Osteoblast (primary cell): ENCODE results near the gene SCYGR4. TPM values are rescaled to one million over a fixed set of nuclear protein-coding genes. Genes with fewer than 3 reads are reported as not detected.
A peak's percentile ranks its signal among the peaks of the same experiment; 100 is the strongest.

ENCODE experiments used
- DNase-seq: peaks from one replicate; pipeline ENCODE4 v3.0.0; 2011; ENCODE audit warnings: low spot score, mixed read lengths; ENCODE audit not compliant: insufficient read length; ENCODE audit errors: missing footprints
- H2AFZ ChIP-seq: 2 replicates; pipeline ENCODE4 v1.6.0; 2011; ENCODE audit warnings: mild to moderate bottlenecking, low read length
- H3K27ac ChIP-seq: 2 replicates; pipeline ENCODE4 v1.5.1; 2011; ENCODE audit warnings: mild to moderate bottlenecking, low read depth, low read length, moderate library complexity
- H3K27me3 ChIP-seq: 2 replicates; pipeline ENCODE4 v1.6.0; 2012; ENCODE audit warnings: mild to moderate bottlenecking, control low read depth, inconsistent platforms, low read length, moderate library complexity; ENCODE audit not compliant: insufficient read depth
- H3K36me3 ChIP-seq: 2 replicates; pipeline ENCODE4 v1.5.1; 2011; ENCODE audit warnings: mild to moderate bottlenecking, low read length, control low read depth, moderate library complexity; ENCODE audit not compliant: insufficient read depth
- H3K4me1 ChIP-seq: 2 replicates; pipeline ENCODE4 v1.5.1; 2011; ENCODE audit warnings: mild to moderate bottlenecking, low read length, control low read depth, moderate library complexity; ENCODE audit not compliant: insufficient read depth
- H3K4me2 ChIP-seq: 2 replicates; pipeline ENCODE4 v1.6.0; 2011; ENCODE audit warnings: mild to moderate bottlenecking, low read length; ENCODE audit not compliant: insufficient read depth
- H3K4me3 ChIP-seq: fragments of 200-600 bp; sonication (generic); 3 replicates; pipeline ENCODE4 v1.5.1; 2012; ENCODE audit warnings: mild to moderate bottlenecking, low read length, inconsistent platforms; ENCODE audit not compliant: insufficient read depth
- H3K79me2 ChIP-seq: 2 replicates; pipeline ENCODE4 v1.6.0; 2012; ENCODE audit warnings: mild to moderate bottlenecking, low read length, control low read depth, inconsistent platforms; ENCODE audit not compliant: insufficient read depth
- H3K9me3 ChIP-seq: 2 replicates; pipeline ENCODE4 v1.5.1; 2011; ENCODE audit warnings: low read depth, low read length, control low read depth
- H4K20me1 ChIP-seq: 2 replicates; pipeline ENCODE4 v1.6.0; 2012; ENCODE audit warnings: mild to moderate bottlenecking, low read length, control low read depth; ENCODE audit not compliant: insufficient read depth
- CTCF ChIP-seq: IDR thresholded peaks from 2 replicates; pipeline ENCODE4 v1.5.1; 2011; ENCODE audit warnings: mild to moderate bottlenecking, low read depth, low read length, moderate library complexity; ENCODE audit errors: extremely low read depth
- total RNA-seq: library from RNA; depleted of rRNA; stranded (reverse); fragments of >200 nt; gene quantifications from 2 replicates; pipeline ENCODE4 v1.2.3, GENCODE V29; 2012

SCYGR4 gene
- not detected in 2 replicates for total RNA-seq

DNA sequence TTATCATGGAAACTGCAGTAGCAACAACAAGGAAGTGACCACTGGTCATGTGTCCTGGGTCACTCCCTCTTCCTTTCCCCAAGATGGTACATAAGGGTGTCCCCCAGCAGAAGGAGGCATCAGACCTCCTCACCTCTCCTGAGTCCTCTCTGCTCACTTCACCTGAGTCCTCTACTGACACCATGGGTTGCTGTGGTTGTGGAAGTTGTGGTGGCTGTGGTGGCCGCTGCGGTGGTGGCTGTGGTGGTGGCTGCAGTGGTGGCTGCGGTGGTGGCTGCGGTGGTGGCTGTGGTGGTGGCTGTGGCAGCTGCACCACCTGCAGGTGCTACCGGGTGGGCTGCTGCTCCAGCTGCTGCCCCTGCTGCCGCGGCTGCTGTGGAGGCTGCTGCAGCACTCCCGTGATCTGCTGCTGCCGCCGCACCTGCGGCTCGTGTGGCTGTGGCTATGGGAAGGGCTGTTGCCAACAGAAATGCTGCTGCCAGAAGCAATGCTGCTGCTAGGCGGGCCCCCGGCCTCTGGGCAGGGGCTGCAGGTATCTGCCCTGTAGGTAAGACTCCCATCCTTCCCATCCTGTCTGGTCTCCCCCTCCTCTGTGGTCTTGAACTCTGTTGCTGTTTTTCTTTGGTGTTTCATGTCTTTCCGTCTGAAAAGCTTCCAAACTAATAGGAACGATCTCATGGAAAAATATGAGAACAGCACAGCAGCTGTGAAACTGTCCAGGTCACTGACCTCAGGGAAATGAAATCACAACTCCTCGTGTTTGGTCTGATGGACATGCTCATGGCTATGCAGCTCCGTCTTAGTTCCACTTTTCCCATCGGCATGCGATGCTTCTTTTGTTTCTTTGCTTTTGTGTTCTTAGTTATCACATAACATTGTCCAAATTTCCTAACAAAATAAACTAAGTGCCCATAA is at the start of gene SCYGR4:
Gene SCYGR4 (plus strand): TSS at position 183 of the 915 bp plus-strand sequence. CDS start 0 bp downstream, at position 183.
- no peaks in the 10 kb centered on the region for H4K20me1 ChIP-seq
- peak within 1 kb of the TSS; percentile 41 for H2AFZ ChIP-seq
- H3K4me3 ChIP-seq, result no peak within 1 kb of the TSS
- H3K9me3 ChIP-seq, result no peaks in the 10 kb centered on the region
- no peak within 1 kb of the TSS for H3K27ac ChIP-seq
- H3K36me3 ChIP-seq, result no peaks in the 10 kb centered on the region
- H3K4me1 ChIP-seq, result no peaks in the 10 kb centered on the region
- H3K4me2 ChIP-seq, result peak within 1 kb of the TSS; percentile 6
- no peaks in the 10 kb centered on the region for H3K27me3 ChIP-seq
- no peak for DNase-seq
- no peak for TF ChIP-seq CTCF
- H3K79me2 ChIP-seq, result no peaks in the 10 kb centered on the region

DNA sequence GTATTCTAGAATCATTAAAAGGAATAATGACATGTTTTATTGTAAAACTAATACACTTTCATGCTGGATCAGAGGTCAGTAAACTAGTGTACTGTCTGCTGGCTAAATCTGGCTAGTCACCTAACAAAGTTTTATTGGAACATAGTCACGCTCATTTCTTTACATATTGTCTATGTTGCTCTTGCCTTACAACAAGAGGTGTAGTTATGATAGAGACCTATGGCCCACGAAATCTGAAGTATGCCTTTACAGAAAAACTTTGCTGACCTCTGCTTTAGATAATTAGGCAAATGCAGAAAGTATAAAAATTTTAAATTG is 48.5 kb upstream of the SCYGR4 start:
- Histone ChIP-seq H3K27me3 (no peaks in the 10 kb centered on the region), H3K4me2 (no peak overlapping the region), H2AFZ (no peak overlapping the region), H3K4me3 (no peak overlapping the region), H3K36me3 (no peaks in the 10 kb centered on the region), H3K4me1 (peaks cover 14% of the 10 kb centered on the region), H3K9me3 (no peaks in the 10 kb centered on the region), H3K79me2 (no peaks in the 10 kb centered on the region), H3K27ac (no peak overlapping the region), H4K20me1 (no peaks in the 10 kb centered on the region)
- TF ChIP-seq CTCF, result no peak
- peak; percentile 64 for DNase-seq

DNA sequence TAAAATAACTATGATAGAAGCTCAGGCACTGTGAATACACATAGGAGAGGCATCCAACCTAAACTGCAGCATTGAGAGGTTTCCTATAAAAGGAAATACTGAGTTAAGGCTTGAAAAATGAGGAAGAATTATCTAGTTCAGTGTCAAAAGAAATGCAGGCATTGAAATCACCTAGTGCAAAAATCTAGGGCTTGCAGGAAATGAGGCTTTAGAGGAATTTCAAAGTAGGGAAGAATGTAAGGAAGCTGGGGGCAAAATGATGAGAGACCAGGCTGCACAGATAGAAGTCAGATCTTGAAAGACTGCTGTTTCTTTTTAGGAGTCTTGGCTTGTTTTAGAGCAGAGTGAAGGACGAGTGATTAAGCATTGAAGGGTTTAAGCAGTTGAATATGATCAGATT is 46.7 kb upstream of the SCYGR4 start:
- H3K4me3 ChIP-seq, result peak overlapping the region; percentile 43
- H3K27ac ChIP-seq, result peak overlapping the region; percentile 14
- H3K27me3 ChIP-seq, result no peaks in the 10 kb centered on the region
- no peak for DNase-seq
- TF ChIP-seq CTCF, result no peak
- no peak overlapping the region for H2AFZ ChIP-seq
- no peaks in the 10 kb centered on the region for H4K20me1 ChIP-seq
- no peaks in the 10 kb centered on the region for H3K36me3 ChIP-seq
- H3K79me2 ChIP-seq, result no peaks in the 10 kb centered on the region
- H3K4me2 ChIP-seq, result peak overlapping the region; percentile 50
- H3K9me3 ChIP-seq, result no peaks in the 10 kb centered on the region
- peaks cover 14% of the 10 kb centered on the region for H3K4me1 ChIP-seq

- H3K27me3 ChIP-seq, result no peaks in the 10 kb centered on the region
- no peak overlapping the region for H2AFZ ChIP-seq
- H3K79me2 ChIP-seq, result no peaks in the 10 kb centered on the region
- H3K9me3 ChIP-seq, result no peaks in the 10 kb centered on the region
- H3K4me2 ChIP-seq, result no peak overlapping the region
- no peaks in the 10 kb centered on the region for H4K20me1 ChIP-seq
- peaks cover 2% of the 10 kb centered on the region for H3K4me1 ChIP-seq
- no peak for DNase-seq
- no peak for TF ChIP-seq CTCF
- no peak overlapping the region for H3K27ac ChIP-seq
- H3K4me3 ChIP-seq, result no peak overlapping the region
- no peaks in the 10 kb centered on the region for H3K36me3 ChIP-seq
These were observed 41.2 kb upstream of the SCYGR4 start for GRCh38 chr2:227576110-227576509.
